Measurements from ENCODE around the gene BPIFB4. TPM values are rescaled to one million over a fixed set of nuclear protein-coding genes. Genes with fewer than 3 reads are reported as not detected.

The BPIFB4 gene
- total and polyA plus RNA-seq, 9 of the 15 experiments (the other 6 are each of a cell fraction or from before 2014, with no cell fraction given): not detected

- TF ChIP-seq ZNF253 (CRISPR knock-in tag; conservative IDR thresholded peaks at IDR 0.05): no peak
- no peak for TF ChIP-seq MAZ (CRISPR knock-in tag; conservative IDR thresholded peaks at IDR 0.05 in 1 of 2, IDR thresholded peaks at IDR 0.05 in 1 of 2)
- TF ChIP-seq HMBOX1 (IDR thresholded peaks at IDR 0.05): no peak
- no peak for TF ChIP-seq ARID1B (IDR thresholded peaks at IDR 0.05)
- TF ChIP-seq HOMEZ (CRISPR knock-in tag; IDR thresholded peaks at IDR 0.05): no peak
- TF ChIP-seq ZNF79 (CRISPR knock-in tag; IDR thresholded peaks at IDR 0.05; ENCODE audit: low read depth): no peak
- no peak for TF ChIP-seq SLC30A9 (CRISPR knock-in tag; IDR thresholded peaks at IDR 0.05)
- TF ChIP-seq BRD4 (IDR thresholded peaks at IDR 0.05): no peak
- no peak for TF ChIP-seq KAT2B (IDR thresholded peaks at IDR 0.05; ENCODE audit: low read depth, low read length)
- no peak for TF ChIP-seq MYC (IDR thresholded peaks at IDR 0.05; ENCODE audit: low read depth, low read length)
- TF ChIP-seq MYC (CRISPR knock-in tag; IDR thresholded peaks at IDR 0.05; ENCODE audit: borderline replicate concordance, low read depth): no peak
- no peak for TF ChIP-seq TRIM28 (IDR thresholded peaks at IDR 0.05)
- no peak for TF ChIP-seq TEAD4 (IDR thresholded peaks at IDR 0.05; ENCODE audit: low read length)
- no peak for TF ChIP-seq TEAD4 (CRISPR knock-in tag; IDR thresholded peaks at IDR 0.05; ENCODE audit: borderline replicate concordance)
- no peak for TF ChIP-seq ATF1 (CRISPR knock-in tag; IDR thresholded peaks at IDR 0.05)
- no peak for TF ChIP-seq ATF1 (tag; IDR thresholded peaks at IDR 0.05)
- Histone ChIP-seq H3K27me3 (ENCODE audit: control insufficient read depth in 2 of 2, insufficient read depth in 2 of 2, low read length in 2 of 2) (peaks cover 0 to 12% of the 10 kb centered on the region in 2 experiments; a peak in 2 of 5 replicates), H3K9ac (ENCODE audit: insufficient read depth in 1 of 2, low read depth in 2 of 2, low read length in 2 of 2) (no peak overlapping the region), H3K4me2 (ENCODE audit: insufficient read depth, low read length) (no peak overlapping the region), H4K20me1 (replicated peaks; ENCODE audit: control insufficient read depth, insufficient read depth, low read length) (no peaks in the 10 kb centered on the region; the same call in 1 of the 2 replicates), H3K9me1 (ENCODE audit: control insufficient read depth, insufficient read depth, low read length) (no peaks in the 10 kb centered on the region), H3K27ac (ENCODE audit: extremely low read depth, low read depth, low read length) (no peak overlapping the region), H3K79me2 (ENCODE audit: control insufficient read depth, insufficient read depth, low read length) (no peaks in the 10 kb centered on the region), H3K4me3 (no peak overlapping the region), H3K4me1 (replicated peaks in 1 of 2; ENCODE audit: control insufficient read depth in 2 of 2, insufficient read depth in 2 of 2, low read length in 2 of 2) (no peaks in the 10 kb centered on the region), H2AFZ (ENCODE audit: low read depth, low read length) (no peak overlapping the region), H3K9me3 (replicated peaks; ENCODE audit: control insufficient read depth, insufficient read depth, low read depth, low read length) (no peaks in the 10 kb centered on the region; the same call in none of the 2 replicates), H3K36me3 (ENCODE audit: control insufficient read depth, insufficient read depth, low read length) (no peaks in the 10 kb centered on the region)
- DNase-seq (ENCODE audit: extremely low read depth in 1 of 4, low spot score in 3 of 4): no peak
- 0% methylated on average over 3 of the region's 3 CpGs for WGBS (ENCODE audit: insufficient coverage, low coverage, missing lambda C conversion rate)
- in situ Hi-C loops (cut with MboI): no loop called here
- ChIA-PET POLR2A (no interaction called here), CTCF (ENCODE audit: low intra/inter-chr PET ratio) (no interaction called here)
- no TSS peak for BruUV-seq (replicated peaks)
- FAIRE-seq: no peak
- intact Hi-C loops (cut with micrococcal nuclease): no loop called here
- ATAC-seq: no peak
Observed at GRCh38 chr20:33042430-33042829, 37.0 kb upstream of the BPIFB4 start.

Data from K562 (cell line).